ENCODE results near the gene NFAM1.

DNA sequence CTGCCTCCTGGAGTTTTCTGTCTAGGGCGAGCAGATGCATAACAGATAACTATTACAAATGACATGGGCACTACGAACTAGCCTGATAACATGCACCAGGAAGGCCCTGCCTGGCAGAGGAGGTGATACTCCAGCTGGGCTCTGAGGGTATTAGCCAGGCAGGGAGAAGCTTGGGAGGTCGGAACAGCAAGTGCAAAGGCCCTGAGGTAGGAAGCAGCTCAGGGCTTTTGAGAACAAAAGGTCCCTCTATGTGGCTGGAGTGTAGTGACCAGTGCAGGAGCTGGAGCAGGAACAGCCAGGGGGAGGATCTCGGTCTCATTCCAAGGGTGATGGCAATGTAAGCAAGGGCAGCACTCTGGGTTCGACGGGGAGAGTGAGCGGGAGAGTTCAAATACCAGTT is 100.1 kb downstream of the NFAM1 start:
- TF ChIP-seq, protein P1, sequence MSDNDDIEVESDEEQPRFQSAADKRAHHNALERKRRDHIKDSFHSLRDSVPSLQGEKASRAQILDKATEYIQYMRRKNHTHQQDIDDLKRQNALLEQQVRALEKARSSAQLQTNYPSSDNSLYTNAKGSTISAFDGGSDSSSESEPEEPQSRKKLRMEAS (IDR thresholded peaks at IDR 0.05; ENCODE audit: insufficient read depth, insufficient read length): no peak
- TF ChIP-seq CTCF (IDR thresholded peaks at IDR 0.05; ENCODE audit: extremely low read depth in 1 of 2, insufficient read depth in 1 of 2, low read depth in 1 of 2, low read length in 2 of 2) (no peak), POLR2A (IDR thresholded peaks at IDR 0.05; ENCODE audit: low read depth, low read length) (no peak), EZH2 (IDR thresholded peaks at IDR 0.05; ENCODE audit: borderline replicate concordance, low read depth, low read length, severe bottlenecking) (no peak), FOS (IDR thresholded peaks at IDR 0.05; ENCODE audit: borderline replicate concordance, insufficient read depth, low read length) (no peak), POLR2AphosphoS5 (IDR thresholded peaks at IDR 0.05; ENCODE audit: insufficient read depth, low read depth, low read length) (no peak), JUN (IDR thresholded peaks at IDR 0.05; ENCODE audit: borderline replicate concordance, insufficient read depth, insufficient read length, low read depth) (no peak)

All from endothelial cell of umbilical vein (primary cell).